Measurements from ENCODE around the gene ARID5B.
"Not testable (repeated sequence)": the region's sequence is repeated elsewhere in the genome, so short reads cannot be mapped to it uniquely, and the experiment has no call there.

The ARID5B gene

DNA sequence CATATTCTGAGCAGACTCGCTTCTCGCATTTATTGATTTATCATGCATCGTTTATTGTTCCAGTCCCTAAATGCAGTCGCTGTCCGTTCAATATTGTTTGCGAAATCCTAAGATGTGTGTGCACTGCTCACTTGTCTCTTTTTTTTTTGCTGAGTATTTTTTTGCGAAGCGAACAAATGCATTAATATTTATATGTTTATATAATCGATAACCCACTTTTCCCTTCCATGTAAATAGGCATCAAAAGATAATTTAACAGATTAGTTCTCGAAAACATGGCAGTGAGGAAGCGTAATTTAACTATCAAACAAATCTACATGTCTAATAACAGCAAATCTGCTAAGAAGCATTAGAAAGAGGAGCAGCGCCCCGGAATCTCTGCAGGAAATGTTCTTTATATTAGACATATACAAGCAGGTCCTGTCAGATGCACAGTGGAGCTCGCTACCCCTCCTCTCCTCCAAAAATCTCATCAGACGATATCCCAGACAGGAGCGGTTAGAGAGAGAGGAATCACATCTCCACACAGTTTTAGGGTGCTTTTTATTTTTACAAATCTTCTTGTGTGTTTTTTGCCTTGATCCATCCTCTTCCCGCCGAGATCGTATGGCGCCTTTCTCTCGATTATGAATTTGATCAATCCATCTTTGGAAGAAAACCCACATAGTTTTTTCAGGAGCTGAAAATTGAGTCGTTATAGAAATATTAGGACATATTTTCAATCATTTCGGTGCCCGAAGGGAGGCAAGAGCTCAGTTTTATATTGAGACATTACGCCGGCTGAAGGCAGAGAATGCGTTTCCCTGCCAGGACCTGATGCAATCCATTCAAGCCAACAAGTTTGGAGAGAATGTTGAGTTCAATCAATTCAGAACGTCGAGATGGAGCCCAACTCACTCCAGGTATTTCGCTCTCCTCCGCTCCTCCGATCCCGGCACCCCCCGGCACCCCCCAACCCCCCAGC lies at the start of gene ARID5B:
Gene ARID5B (plus strand): TSS at position 871 of the 964 bp plus-strand sequence. CDS start 11 bp downstream, at position 882.
- DNase-seq: peak in 10 of 14 donors; percentile 4 to 74 (median 31)

GRCh38 chr10:61852261-61852660 lies 49.2 kb upstream of the ARID5B start:
- DNase-seq: no peak

DNA sequence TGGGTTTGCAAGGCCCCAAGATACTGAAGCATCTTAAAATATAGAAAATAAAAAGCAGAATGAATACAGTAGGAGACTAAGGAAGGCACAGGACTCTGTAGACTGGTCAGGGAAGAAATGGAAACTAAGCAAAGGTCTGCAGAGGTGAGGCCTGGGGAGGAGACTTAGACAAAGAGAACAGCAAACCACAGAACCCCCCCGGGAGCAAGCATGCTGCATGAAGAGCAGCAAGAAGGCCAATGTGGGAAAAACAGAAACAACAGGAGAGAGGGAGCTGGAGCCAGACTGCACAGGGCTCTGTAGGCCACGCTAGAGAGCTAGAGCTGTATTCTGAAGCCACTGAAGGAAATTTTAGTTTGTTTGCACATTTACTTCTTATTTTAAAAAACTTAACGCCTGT lies 45.7 kb upstream of the ARID5B start:
- no peak for DNase-seq

DNA sequence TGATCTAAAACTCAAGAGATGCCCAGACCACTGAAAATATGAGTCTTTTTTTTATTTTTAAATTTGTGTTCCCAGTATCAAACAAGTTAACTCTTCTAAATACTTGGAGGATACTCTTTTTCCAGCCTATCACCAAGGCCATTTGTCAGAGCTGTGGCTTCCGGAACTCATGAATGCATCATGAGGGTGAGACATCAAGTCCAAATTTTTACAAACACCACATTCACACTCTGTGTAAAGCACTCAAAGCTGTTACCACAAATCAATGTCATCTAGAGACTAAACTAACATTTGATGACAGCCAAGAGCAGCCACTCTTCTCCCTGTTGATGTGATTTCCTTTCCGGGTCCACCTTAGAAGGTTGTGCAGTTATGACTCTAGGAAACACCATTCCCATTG lies 43.8 kb upstream of the ARID5B start:
- DNase-seq: no peak

DNA sequence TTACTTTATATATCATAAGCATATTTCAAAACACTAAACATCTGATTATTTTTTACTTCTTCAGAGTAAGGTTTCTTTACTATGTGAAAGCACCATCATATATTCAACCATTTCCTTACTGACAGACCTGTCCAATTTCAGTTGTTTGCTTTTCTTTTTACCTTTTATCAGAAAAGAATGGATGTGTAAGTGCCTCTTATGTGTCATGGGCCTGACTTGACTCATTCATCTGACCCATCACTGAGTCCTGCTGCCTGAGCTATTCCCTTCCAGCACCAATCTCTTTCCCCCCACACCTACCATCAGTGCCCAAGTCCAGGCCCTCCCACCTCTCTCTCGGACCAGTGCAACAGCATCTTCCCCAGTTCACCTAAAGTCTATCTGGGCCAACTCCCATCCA lies 41.7 kb upstream of the ARID5B start:
- no peak for DNase-seq

DNA sequence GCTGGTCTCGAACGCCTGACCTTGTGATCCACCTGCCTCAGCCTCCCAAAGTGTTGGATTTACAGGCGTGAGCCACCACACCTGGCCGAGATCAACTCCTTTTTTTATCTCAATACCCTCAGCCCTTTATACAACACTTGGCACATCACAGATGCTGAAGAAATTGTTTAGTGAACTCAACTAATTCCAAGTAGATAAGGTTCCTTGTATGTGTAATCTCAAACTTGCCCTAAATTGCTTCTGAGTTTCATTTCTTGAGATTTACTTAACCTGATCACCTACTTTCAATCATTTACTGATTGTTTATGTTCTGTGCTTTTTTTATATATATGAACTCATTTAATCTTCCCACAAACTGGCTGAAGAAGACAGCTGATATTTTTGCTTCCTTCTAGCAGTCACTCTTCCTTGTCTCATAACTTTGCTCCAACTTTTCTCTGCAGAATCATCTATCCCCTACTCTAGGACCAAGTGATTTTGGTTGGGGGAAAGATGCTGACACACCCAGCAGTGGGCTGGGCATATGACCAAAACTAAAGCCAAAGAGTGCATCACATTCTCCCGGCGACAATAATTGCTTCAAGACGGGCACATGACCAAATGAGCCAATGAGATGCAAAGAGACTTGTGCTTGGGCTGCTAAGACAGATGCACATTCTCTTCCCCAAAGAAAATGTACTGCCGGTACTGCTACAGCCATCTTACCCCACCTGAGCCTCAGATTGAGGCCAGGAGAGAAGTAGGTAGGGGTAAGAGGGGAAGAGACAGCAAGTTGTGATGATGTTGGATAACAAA lies 40.3 kb upstream of the ARID5B start:
- no peak for DNase-seq

DNA sequence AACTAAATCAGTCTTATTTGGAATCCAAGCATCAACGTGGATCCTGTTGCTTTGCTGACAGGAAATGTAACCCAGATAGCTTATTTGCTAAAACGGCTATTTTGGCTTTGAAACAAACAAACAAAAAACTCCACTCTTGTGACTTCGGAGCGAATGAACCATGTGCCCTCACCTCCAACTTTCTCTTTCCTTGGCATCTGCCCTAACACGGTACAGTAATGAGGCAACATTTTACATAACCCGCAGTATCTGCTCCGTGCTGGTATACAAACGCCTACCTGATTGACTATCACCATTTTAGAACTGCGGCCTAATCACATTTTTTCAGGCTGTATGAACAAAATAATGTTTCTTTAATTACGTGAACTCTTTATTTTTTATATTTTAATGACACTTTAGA lies 37.5 kb upstream of the ARID5B start:
- DNase-seq: no peak

GRCh38 chr10:61866700-61867368 lies 34.7 kb upstream of the ARID5B start:
- no peak for DNase-seq

GRCh38 chr10:61867374-61867773 lies 34.1 kb upstream of the ARID5B start:
- DNase-seq: not testable (repeated sequence)

GRCh38 chr10:61867817-61868216 lies 33.7 kb upstream of the ARID5B start:
- peak in 1 of 14 donors; percentile 3 for DNase-seq

DNA sequence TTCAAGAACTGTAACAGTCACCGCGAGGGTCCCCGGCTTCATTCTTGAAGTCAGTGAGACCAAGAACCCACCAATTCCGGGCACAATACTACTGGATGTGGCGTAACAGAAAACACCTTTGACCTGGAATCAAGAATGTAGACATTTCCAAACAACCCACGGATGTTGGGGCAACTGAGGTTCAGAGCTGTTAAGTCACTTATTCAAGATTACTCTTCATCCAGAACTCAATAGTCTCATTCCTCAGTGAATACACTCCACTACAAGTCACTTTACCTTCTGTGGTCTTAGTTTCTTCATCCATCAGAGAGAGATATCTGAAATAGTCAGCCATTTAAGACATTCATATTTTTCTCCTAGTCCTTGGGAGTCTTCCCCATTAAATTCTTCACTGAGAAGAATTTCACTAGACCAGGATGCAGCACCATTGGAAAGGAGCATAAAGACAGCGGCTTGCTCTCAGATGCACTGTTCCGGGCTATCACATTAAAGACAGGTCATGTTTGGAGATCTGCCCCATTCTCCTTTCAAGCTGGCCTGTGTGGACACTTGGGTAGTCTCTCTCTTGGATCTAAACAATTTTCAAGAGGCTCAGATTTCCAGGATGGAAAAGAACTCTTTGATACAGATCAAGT lies 32.3 kb upstream of the ARID5B start:
- no peak for DNase-seq

DNA sequence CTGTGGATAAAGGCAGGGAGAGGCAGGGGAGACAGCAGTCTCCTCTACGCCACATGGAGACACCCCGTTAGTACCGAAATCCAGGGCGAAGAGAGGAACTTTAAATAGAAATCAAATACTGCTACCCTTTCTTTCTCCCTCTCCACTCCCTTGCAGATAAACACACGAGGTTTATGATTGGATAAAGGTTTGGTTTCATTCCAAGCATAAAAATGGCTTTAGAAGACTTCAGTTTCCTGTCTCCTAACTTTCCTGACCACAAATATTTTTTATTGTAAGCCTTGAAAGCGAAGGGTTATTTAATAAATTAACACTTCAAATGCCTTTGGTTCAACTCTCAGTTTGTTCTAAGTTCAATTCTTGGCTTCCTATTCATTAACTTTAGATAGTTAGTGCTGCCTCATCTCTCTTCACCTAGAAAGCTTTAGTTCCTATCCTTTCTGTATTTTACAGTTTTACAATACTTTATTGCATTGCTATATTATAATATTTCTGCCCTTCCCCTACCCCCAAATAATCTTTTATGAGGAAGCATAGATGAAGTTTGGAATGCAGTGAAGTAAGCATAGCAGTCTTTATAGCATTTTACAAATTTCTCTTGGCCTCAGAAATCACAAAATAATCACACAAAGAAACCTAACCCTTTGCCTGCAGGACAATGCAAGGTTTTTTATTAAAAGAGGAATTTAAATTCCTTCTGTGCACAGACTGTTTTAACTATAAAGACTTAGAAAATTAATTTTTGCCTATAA lies 31.5 kb upstream of the ARID5B start:
- DNase-seq: no peak

GRCh38 chr10:61870526-61870895 lies 31.0 kb upstream of the ARID5B start:
- DNase-seq: no peak

- no peak for DNase-seq
Measured at GRCh38 chr10:61871487-61871886, 30.0 kb upstream of the ARID5B start.

DNA sequence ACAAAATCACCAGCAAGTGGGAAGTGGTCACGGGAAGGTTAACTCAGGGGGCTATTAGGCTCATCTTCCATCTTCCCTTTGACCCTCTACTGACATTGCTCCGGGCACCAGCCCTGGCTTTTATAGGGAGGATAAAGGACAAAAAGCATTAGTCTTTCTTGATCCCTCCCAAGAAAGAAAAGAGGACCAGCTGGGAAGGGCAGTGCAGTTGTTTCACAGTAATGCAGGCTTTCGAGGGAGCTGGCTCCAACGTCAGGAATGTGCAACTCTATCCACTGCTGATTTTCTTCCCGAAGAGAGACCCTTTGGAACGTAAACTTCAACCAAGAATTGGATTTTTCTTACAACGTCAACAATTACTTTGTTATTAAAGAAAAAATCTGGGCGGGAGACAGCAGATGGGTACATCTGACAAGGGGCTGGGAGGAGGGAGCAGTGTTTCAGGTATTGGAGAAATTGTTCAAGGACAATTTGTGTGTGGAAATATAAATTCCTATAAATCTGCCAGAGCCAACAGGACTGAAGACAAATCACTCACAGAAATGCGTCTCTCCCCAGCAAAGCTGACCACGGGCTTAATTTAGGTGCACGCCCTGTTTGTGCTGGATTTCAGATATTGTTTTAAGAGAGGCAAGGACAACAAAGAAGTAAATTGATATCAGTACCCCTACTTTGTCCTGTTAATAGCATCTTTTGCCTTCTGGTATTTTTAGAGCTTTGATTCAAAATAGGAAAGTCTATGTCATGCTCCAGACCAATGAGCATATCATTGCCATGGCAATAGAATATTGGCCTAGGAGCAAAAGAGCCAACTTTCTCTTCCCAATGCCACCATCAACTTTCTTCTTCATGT lies 23.4 kb upstream of the ARID5B start:
- no peak for DNase-seq

DNA sequence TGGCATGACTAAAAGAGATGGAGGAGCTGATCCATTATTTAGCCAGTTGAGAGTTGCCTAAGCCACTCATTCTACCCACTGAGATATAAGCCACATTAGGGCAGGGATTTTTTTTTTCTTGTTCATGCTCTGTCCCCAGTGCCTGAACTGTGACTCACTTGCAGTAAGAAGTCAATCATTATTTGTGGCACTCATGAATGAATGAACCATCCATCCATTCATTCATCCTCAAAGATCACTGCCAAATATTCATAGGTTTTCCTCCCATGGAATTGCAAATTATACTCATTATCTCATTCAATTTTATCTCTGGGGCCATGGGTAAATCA lies 22.8 kb upstream of the ARID5B start:
- no peak for DNase-seq

GRCh38 chr10:61882621-61883370 lies 18.7 kb upstream of the ARID5B start:
- no peak for DNase-seq

DNA sequence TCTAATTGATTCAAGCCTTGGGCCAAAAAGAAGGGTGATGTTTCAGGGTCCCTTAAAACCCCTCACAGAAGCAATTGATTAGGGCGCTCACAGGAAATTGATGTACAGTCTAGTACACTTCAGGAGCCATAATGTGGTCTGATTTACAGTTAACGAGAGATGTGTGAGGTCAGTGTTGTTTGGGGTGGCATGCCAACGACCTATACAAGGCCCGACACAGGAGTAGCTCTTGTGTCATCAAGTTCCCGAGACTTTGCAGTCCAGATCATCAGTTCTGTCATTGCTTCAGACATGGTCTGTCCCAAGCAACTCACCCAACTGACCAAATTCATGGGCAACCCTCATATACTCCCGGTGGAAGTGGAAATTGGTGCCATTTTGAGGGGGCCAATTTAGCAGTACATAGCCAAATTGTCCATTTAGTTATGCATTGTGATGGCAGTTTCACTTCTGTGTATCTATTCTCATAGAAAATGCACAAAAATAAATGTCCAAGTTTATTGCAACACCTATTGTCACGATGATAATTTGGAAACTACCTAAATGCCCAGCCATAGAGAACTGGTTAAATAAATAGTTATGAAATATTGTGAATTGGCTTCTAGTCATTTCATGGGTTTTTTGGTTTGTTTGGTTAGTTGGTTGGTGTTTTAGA lies 18.0 kb upstream of the ARID5B start:
- no peak for DNase-seq

GRCh38 chr10:61887772-61888171 lies 13.7 kb upstream of the ARID5B start:
- DNase-seq: no peak

- DNase-seq: no peak
Measured at GRCh38 chr10:61888744-61889143, 12.8 kb upstream of the ARID5B start.

All from C1 segment of cervical spinal cord (tissue), 14 donors.